HepG2 (cell line): Measurements from ENCODE around the gene LINS1. TPM values are rescaled to one million over a fixed set of nuclear protein-coding genes. Genes with fewer than 3 reads are reported as not detected.

Experiments
- ETV6 ChIP-seq: sonication (generic); formaldehyde crosslinking; conservative IDR thresholded peaks from 2 replicates; pipeline ENCODE4 v1.4.0; 2020; ENCODE audit warnings: missing genetic modification reagents
- GABPA ChIP-seq, 2 experiments: IDR thresholded peaks; 2 replicates each; pipeline ENCODE4 v1.6.1; 2011 to 2016; ENCODE audit warnings: low read depth in 2 of 2, low read length in 1 of 2, missing biosample characterization in 1 of 2, missing genetic modification characterization in 1 of 2
- HDAC1 ChIP-seq: sonication (generic); formaldehyde crosslinking; IDR thresholded peaks from 2 replicates; pipeline ENCODE4 v1.5.1; 2020; ENCODE audit warnings: mild to moderate bottlenecking, missing genetic modification reagents
- HOXA9 ChIP-seq: sonication (generic); formaldehyde crosslinking; IDR thresholded peaks from 2 replicates; pipeline ENCODE4 v1.8.1; 2022; ENCODE audit warnings: missing genetic modification reagents, mild to moderate bottlenecking, moderate library complexity, borderline replicate concordance
- KDM6A ChIP-seq: IDR thresholded peaks from 2 replicates; pipeline ENCODE4 v1.6.1; 2016; ENCODE audit warnings: low read depth
- NFYC ChIP-seq: IDR thresholded peaks from 2 replicates; pipeline ENCODE4 v1.6.1; 2016; ENCODE audit warnings: missing genetic modification reagents, missing compliant biosample characterization
- ZNF205 ChIP-seq: IDR thresholded peaks from 2 replicates; pipeline ENCODE4 v1.6.1; 2018; ENCODE audit warnings: missing biosample characterization, missing genetic modification reagents
- ZNF207 ChIP-seq: fragments of 450-650 bp; IDR thresholded peaks from 2 replicates; pipeline ENCODE4 v1.6.1; 2016; ENCODE audit warnings: antibody characterized with exemption, borderline replicate concordance
- ZNF326 ChIP-seq: sonication (generic); formaldehyde crosslinking; IDR thresholded peaks from 2 replicates; pipeline ENCODE4 v1.4.0; 2020; ENCODE audit warnings: missing genetic modification reagents, borderline replicate concordance
- ZNF746 ChIP-seq: sonication (generic); formaldehyde crosslinking; IDR thresholded peaks from 2 replicates; pipeline ENCODE4 v1.8.0; 2022; ENCODE audit warnings: mild to moderate bottlenecking, missing genetic modification reagents
- ZNF792 ChIP-seq: IDR thresholded peaks from 2 replicates; pipeline ENCODE4 v1.6.1; 2016
- polyA plus RNA-seq, 8 experiments: library from polyadenylated mRNA; depleted of rRNA in 3 of 8; stranded (reverse) in 7 of 8; unstranded in 1 of 8; fragments of >200 nt; fragmentation: Illumina TruSeq in 4 of 8; extraction: Trizol in 4 of 8; gene quantifications; 2 replicates each; pipeline versions ENCODE4 v1.2.1 to v1.2.3, GENCODE V29; 2011 to 2016; ENCODE audit warnings: low read depth in 4 of 8, missing spikeins in 1 of 8, mixed read lengths in 1 of 8; ENCODE audit not compliant: insufficient read depth in 1 of 8
- total RNA-seq, 5 experiments: library from RNA; depleted of rRNA; stranded (reverse); fragments of >200 nt; fragmentation: Illumina TruSeq; extraction: Trizol; gene quantifications; 2 replicates each; pipeline ENCODE4 v1.2.3, GENCODE V29; 2016; ENCODE audit warnings: low read depth in 1 of 5
- TF ChIP-seq, protein P1 (sequence below): sonication (generic); formaldehyde crosslinking; IDR thresholded peaks from 2 replicates; pipeline ENCODE4 v1.8.0; 2022; ENCODE audit warnings: missing genetic modification reagents, mild to moderate bottlenecking, moderate library complexity, borderline replicate concordance
- TF ChIP-seq, protein P2 (sequence below): sonication (generic); formaldehyde crosslinking; IDR thresholded peaks from 2 replicates; pipeline ENCODE4 v1.5.0; 2020; ENCODE audit warnings: missing genetic modification reagents
- TF ChIP-seq, protein P3 (sequence below): sonication (generic); formaldehyde crosslinking; IDR thresholded peaks from 2 replicates; pipeline ENCODE4 v1.4.0; 2020; ENCODE audit warnings: missing genetic modification reagents, mild to moderate bottlenecking, borderline replicate concordance
- TF ChIP-seq, protein P4 (sequence below): sonication (generic); formaldehyde crosslinking; IDR thresholded peaks from 2 replicates; pipeline ENCODE4 v1.4.0; 2020; ENCODE audit warnings: missing genetic modification reagents, low read depth, mild to moderate bottlenecking, borderline replicate concordance
- TF ChIP-seq, protein P5 (sequence below): sonication (generic); formaldehyde crosslinking; IDR thresholded peaks from 2 replicates; pipeline ENCODE4 v1.4.0; 2020; ENCODE audit warnings: missing genetic modification reagents
- TF ChIP-seq, protein P6 (sequence below): sonication (generic); formaldehyde crosslinking; conservative IDR thresholded peaks from 2 replicates; pipeline ENCODE4 v1.4.0; 2020; ENCODE audit warnings: missing genetic modification reagents

Gene LINS1
- total and polyA plus RNA-seq, 2 of the 13 experiments (the other 11 are each of a cell fraction or from before 2014, with no cell fraction given), result 9.8 to 10.4 TPM

DNA sequence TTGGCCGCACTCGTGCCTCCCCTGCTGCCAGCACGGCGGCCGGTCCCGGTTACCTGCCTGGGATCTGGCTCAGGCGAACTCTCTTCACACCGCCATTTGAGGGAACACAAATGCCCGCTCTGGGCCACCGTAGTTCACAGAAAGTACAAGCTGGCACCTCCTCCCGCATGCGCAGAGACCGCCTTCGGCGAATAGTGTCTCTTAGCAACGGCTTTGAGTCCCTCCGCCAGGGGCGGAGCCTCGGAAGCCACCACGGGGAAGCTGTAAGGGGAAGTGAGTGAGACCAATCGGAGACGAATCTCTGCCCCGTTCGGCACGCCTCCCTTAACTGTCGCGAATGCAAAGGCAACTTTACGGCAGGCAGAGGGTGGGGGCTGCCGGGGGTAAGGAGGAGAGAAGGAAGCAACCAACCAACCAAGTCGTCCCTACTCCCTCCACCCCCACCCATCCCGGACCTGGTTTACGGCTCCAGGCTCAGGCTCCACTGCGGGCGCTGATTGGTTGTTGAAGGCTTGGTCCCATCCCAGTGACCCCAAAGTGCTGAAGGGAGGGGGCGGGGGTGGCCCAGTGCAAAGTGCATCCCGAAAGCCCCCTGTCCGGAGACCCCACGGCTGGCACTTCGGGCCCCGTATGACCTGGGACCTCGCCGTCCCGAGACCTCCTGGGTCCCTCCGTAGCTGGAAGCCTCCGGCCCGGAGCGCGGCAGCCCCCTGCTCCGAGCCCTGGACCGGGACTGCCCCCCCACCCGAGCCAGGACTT, at the start of gene LINS1, which contains the start of gene ASB7 (continued):
- TF ChIP-seq, protein P1, sequence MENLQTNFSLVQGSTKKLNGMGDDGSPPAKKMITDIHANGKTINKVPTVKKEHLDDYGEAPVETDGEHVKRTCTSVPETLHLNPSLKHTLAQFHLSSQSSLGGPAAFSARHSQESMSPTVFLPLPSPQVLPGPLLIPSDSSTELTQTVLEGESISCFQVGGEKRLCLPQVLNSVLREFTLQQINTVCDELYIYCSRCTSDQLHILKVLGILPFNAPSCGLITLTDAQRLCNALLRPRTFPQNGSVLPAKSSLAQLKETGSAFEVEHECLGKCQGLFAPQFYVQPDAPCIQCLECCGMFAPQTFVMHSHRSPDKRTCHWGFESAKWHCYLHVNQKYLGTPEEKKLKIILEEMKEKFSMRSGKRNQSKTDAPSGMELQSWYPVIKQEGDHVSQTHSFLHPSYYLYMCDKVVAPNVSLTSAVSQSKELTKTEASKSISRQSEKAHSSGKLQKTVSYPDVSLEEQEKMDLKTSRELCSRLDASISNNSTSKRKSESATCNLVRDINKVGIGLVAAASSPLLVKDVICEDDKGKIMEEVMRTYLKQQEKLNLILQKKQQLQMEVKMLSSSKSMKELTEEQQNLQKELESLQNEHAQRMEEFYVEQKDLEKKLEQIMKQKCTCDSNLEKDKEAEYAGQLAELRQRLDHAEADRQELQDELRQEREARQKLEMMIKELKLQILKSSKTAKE, result no peak
- TF ChIP-seq GABPA (IDR thresholded peaks at IDR 0.05; ENCODE audit: low read depth, low read length) (peak; percentile 2; the same call in 1 of the 2 replicates), GABPA (CRISPR knock-in tag; IDR thresholded peaks at IDR 0.05; ENCODE audit: low read depth) (peak; percentile 75), ZNF205 (CRISPR knock-in tag) (0 out of 2 replicates have a peak, but pooled peaks have one; percentile 13), ZNF326 (CRISPR knock-in tag) (no peak), ZNF792 (no peak; the same call in 1 of the 2 replicates), ETV6 (CRISPR knock-in tag) (no peak; the same call in 1 of the 2 replicates), HDAC1 (peak; percentile 79), HOXA9 (CRISPR knock-in tag) (no peak), KDM6A (no peak), NFYC (CRISPR knock-in tag) (peak; percentile 83), ZNF746 (CRISPR knock-in tag) (no peak), ZNF207 (no peak)
- TF ChIP-seq, protein P2, sequence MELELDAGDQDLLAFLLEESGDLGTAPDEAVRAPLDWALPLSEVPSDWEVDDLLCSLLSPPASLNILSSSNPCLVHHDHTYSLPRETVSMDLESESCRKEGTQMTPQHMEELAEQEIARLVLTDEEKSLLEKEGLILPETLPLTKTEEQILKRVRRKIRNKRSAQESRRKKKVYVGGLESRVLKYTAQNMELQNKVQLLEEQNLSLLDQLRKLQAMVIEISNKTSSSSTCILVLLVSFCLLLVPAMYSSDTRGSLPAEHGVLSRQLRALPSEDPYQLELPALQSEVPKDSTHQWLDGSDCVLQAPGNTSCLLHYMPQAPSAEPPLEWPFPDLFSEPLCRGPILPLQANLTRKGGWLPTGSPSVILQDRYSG (CRISPR knock-in tag), result no peak
- TF ChIP-seq, protein P3, sequence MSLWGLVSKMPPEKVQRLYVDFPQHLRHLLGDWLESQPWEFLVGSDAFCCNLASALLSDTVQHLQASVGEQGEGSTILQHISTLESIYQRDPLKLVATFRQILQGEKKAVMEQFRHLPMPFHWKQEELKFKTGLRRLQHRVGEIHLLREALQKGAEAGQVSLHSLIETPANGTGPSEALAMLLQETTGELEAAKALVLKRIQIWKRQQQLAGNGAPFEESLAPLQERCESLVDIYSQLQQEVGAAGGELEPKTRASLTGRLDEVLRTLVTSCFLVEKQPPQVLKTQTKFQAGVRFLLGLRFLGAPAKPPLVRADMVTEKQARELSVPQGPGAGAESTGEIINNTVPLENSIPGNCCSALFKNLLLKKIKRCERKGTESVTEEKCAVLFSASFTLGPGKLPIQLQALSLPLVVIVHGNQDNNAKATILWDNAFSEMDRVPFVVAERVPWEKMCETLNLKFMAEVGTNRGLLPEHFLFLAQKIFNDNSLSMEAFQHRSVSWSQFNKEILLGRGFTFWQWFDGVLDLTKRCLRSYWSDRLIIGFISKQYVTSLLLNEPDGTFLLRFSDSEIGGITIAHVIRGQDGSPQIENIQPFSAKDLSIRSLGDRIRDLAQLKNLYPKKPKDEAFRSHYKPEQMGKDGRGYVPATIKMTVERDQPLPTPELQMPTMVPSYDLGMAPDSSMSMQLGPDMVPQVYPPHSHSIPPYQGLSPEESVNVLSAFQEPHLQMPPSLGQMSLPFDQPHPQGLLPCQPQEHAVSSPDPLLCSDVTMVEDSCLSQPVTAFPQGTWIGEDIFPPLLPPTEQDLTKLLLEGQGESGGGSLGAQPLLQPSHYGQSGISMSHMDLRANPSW, result no peak
- TF ChIP-seq, protein P4, sequence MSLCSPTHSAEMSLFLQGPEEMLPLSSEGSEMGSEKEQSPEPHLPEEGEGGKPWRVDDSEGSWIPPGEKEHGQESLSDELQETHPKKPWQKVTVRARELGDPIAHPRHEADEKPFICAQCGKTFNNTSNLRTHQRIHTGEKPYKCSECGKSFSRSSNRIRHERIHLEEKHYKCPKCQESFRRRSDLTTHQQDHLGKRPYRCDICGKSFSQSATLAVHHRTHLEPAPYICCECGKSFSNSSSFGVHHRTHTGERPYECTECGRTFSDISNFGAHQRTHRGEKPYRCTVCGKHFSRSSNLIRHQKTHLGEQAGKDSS (CRISPR knock-in tag), result 0 out of 2 replicates have a peak, but pooled peaks have one; percentile 12
- TF ChIP-seq, protein P5, sequence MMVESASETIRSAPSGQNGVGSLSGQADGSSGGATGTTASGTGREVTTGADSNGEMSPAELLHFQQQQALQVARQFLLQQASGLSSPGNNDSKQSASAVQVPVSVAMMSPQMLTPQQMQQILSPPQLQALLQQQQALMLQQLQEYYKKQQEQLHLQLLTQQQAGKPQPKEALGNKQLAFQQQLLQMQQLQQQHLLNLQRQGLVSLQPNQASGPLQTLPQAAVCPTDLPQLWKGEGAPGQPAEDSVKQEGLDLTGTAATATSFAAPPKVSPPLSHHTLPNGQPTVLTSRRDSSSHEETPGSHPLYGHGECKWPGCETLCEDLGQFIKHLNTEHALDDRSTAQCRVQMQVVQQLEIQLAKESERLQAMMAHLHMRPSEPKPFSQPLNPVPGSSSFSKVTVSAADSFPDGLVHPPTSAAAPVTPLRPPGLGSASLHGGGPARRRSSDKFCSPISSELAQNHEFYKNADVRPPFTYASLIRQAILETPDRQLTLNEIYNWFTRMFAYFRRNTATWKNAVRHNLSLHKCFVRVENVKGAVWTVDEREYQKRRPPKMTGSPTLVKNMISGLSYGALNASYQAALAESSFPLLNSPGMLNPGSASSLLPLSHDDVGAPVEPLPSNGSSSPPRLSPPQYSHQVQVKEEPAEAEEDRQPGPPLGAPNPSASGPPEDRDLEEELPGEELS (CRISPR knock-in tag), result no peak; the same call in 1 of the 2 replicates
- TF ChIP-seq, protein P6, sequence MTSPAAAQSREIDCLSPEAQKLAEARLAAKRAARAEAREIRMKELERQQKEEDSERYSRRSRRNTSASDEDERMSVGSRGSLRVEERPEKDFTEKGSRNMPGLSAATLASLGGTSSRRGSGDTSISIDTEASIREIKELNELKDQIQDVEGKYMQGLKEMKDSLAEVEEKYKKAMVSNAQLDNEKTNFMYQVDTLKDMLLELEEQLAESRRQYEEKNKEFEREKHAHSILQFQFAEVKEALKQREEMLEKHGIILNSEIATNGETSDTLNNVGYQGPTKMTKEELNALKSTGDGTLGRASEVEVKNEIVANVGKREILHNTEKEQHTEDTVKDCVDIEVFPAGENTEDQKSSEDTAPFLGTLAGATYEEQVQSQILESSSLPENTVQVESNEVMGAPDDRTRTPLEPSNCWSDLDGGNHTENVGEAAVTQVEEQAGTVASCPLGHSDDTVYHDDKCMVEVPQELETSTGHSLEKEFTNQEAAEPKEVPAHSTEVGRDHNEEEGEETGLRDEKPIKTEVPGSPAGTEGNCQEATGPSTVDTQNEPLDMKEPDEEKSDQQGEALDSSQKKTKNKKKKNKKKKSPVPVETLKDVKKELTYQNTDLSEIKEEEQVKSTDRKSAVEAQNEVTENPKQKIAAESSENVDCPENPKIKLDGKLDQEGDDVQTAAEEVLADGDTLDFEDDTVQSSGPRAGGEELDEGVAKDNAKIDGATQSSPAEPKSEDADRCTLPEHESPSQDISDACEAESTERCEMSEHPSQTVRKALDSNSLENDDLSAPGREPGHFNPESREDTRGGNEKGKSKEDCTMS, result no peak
